Measurements from ENCODE around the gene RPL11. TPM values are rescaled to one million over a fixed set of nuclear protein-coding genes. Genes with fewer than 3 reads are reported as not detected.

RPL11 gene
- total RNA-seq, 1 donor from 2014 or later: 895 TPM

- Histone ChIP-seq H3K4me3 (peak overlapping the region; percentile 86), H3K9me3 (no peaks in the 10 kb centered on the region), H3K4me1 (peaks cover 35% of the 10 kb centered on the region), H3K36me3 (peaks cover 46% of the 10 kb centered on the region), H3K27ac (peak overlapping the region; percentile 90), H3K27me3 (no peaks in the 10 kb centered on the region)
- ATAC-seq (no peak), DNase-seq (no peak)
- TF ChIP-seq CTCF (IDR thresholded peaks at IDR 0.05): no peak
- intact Hi-C loops (cut with DNase I): no loop called here
Observed at GRCh38 chr1:23692308-23692871, 784 bp downstream of the RPL11 start.

DNA sequence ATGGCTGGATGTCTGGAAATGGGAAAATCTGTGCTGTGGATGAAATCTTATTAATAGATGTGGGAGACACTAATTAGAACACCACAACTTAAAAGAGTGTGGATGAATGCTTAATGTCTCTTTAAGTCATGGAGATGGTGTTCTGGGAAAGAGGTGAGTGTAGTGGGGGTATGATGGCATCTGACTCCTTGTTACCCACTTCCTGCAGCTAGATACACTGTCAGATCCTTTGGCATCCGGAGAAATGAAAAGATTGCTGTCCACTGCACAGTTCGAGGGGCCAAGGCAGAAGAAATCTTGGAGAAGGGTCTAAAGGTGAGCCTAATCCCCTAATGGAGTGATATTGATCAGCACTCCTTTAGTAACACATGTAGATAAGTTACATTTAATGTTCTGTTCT lies 2.0 kb downstream of the RPL11 start:
- peaks cover 58% of the 10 kb centered on the region for H3K36me3 ChIP-seq
- H3K4me3 ChIP-seq: peak overlapping the region; percentile 86
- no peak overlapping the region for H3K27ac ChIP-seq
- intact Hi-C loops (cut with DNase I): no loop called here
- no peak for TF ChIP-seq CTCF (IDR thresholded peaks at IDR 0.05)
- peaks cover 40% of the 10 kb centered on the region for H3K4me1 ChIP-seq
- ATAC-seq: no peak
- H3K27me3 ChIP-seq: no peaks in the 10 kb centered on the region
- DNase-seq: no peak
- no peaks in the 10 kb centered on the region for H3K9me3 ChIP-seq

GRCh38 chr1:23694371-23694770 lies 2.8 kb downstream of the RPL11 start:
- peaks cover 40% of the 10 kb centered on the region for H3K4me1 ChIP-seq
- H3K27me3 ChIP-seq: no peaks in the 10 kb centered on the region
- H3K36me3 ChIP-seq: peaks cover 66% of the 10 kb centered on the region
- DNase-seq (no peak), ATAC-seq (no peak)
- H3K27ac ChIP-seq: no peak overlapping the region
- H3K9me3 ChIP-seq: no peaks in the 10 kb centered on the region
- intact Hi-C loops (cut with DNase I): no loop called here
- no peak for TF ChIP-seq CTCF (IDR thresholded peaks at IDR 0.05)
- no peak overlapping the region for H3K4me3 ChIP-seq

- no peak for ATAC-seq
- H3K27me3 ChIP-seq: no peaks in the 10 kb centered on the region
- no peak for TF ChIP-seq CTCF (IDR thresholded peaks at IDR 0.05)
- no peak overlapping the region for H3K27ac ChIP-seq
- no peak for DNase-seq
- intact Hi-C loops (cut with DNase I): no loop called here
- H3K9me3 ChIP-seq: no peaks in the 10 kb centered on the region
- H3K36me3 ChIP-seq: peaks cover 79% of the 10 kb centered on the region
- no peak overlapping the region for H3K4me3 ChIP-seq
- peaks cover 40% of the 10 kb centered on the region for H3K4me1 ChIP-seq
Observed at GRCh38 chr1:23695667-23696066, 4.1 kb downstream of the RPL11 start.

DNA sequence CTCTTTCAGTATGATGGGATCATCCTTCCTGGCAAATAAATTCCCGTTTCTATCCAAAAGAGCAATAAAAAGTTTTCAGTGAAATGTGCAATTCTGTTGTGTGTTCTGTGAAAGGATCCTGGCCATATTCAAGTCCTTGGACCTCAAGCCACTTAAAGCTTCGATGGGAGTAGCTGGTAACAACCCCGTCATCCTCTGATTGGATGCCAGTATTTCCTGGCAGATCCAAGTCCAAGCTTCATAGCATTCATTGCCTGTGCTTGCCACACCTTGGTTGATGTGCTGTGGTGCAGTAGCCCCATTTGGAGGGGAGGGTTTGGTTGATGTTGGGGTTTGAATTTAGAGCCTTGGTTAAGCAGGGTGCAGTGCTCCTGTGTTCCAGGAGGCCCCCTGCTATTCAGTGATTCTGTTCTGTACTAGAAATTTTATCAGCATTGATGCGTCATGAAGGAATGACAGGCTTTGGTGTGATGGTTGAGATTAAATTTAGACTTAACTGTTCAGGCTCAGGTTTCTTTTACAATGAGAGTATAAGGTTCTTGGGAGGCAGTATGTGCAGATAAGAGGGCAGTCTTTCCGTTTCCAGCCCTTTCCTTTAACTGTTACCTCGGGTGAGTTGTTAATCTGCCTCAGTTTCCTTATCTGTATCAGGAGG lies 4.9 kb downstream of the RPL11 start:
- H3K9me3 ChIP-seq: no peaks in the 10 kb centered on the region
- no peak overlapping the region for H3K4me3 ChIP-seq
- ATAC-seq (no peak), DNase-seq (no peak)
- H3K36me3 ChIP-seq: peaks cover 87% of the 10 kb centered on the region
- H3K4me1 ChIP-seq: peaks cover 42% of the 10 kb centered on the region
- TF ChIP-seq CTCF (IDR thresholded peaks at IDR 0.05): no peak
- H3K27ac ChIP-seq: no peak overlapping the region
- H3K27me3 ChIP-seq: no peaks in the 10 kb centered on the region
- intact Hi-C loops (cut with DNase I): no loop called here
